CD4-positive, alpha-beta T cell (primary cell): ENCODE results near the gene CLDN2. TPM values are rescaled to one million over a fixed set of nuclear protein-coding genes. Genes with fewer than 3 reads are reported as not detected.

Source experiments
- ATAC-seq: fragments of 200-7000 bp; cut with Tn5 transposase; one replicate; pipeline ENCODE4 v1.10.0; 2022; ENCODE audit warnings: mild to moderate bottlenecking; ENCODE audit not compliant: poor library complexity
- CTCF ChIA-PET: fragments of 350-600 bp; sonication (Branson Sonifier 250); formaldehyde crosslinking; loops from one replicate; lab custom pipeline; 2021; ENCODE audit warnings: antibody characterized with exemption, inconsistent platforms; lab: Charles Lee
- POLR2A ChIA-PET: fragments of 350-600 bp; sonication (Branson Sonifier 250); formaldehyde crosslinking; loops from one replicate; lab custom pipeline; 2021; ENCODE audit warnings: antibody characterized with exemption, inconsistent platforms; lab: Charles Lee
- DNase-seq, 14 experiments: peaks; one replicate each; pipeline ENCODE4 v3.0.0-alpha.2; 2013 to 2020; ENCODE audit warnings: mixed read lengths in 2 of 14
- H3K27ac ChIP-seq, 2 donors: one replicate each; pipeline versions ENCODE4 v1.5.1 to v1.7.0; 2013; ENCODE audit warnings: low read length in 2 of 2, low read depth in 1 of 2, mild to moderate bottlenecking in 1 of 2
- H3K27me3 ChIP-seq, 2 experiments: 1 replicate in 1 of 2; 2 replicates in 1 of 2; pipeline versions ENCODE4 v1.6.1 to v1.7.0; 2013; ENCODE audit warnings: low read length in 2 of 2, control low read depth in 1 of 2, mild to moderate bottlenecking in 1 of 2, moderate library complexity in 1 of 2; ENCODE audit not compliant: insufficient read depth in 2 of 2, control insufficient read depth in 1 of 2
- H3K36me3 ChIP-seq: one replicate; pipeline ENCODE4 v1.6.1; 2013; ENCODE audit warnings: low read length, control low read depth; ENCODE audit not compliant: insufficient read depth
- H3K4me1 ChIP-seq: one replicate; pipeline ENCODE4 v1.6.1; 2013; ENCODE audit warnings: low read length, control low read depth; ENCODE audit not compliant: insufficient read depth
- H3K4me3 ChIP-seq: one replicate; pipeline ENCODE4 v1.5.1; 2013; ENCODE audit warnings: mild to moderate bottlenecking, low read length, moderate library complexity
- H3K9me3 ChIP-seq, 2 experiments: 1 replicate in 1 of 2; 2 replicates in 1 of 2; pipeline versions ENCODE4 v1.6.1 to v1.7.0; 2013; ENCODE audit warnings: low read length in 2 of 2, mild to moderate bottlenecking in 2 of 2, control low read depth in 1 of 2, moderate library complexity in 1 of 2; ENCODE audit not compliant: control insufficient read depth in 1 of 2, insufficient read depth in 1 of 2
- H3K27ac Mint-ChIP-seq: one replicate; pipeline ENCODE4 v1.8.0; 2020; ENCODE audit warnings: mixed read lengths
- H3K27me3 Mint-ChIP-seq: one replicate; pipeline ENCODE4 v1.8.0; 2021; ENCODE audit warnings: mixed read lengths
- H3K36me3 Mint-ChIP-seq: one replicate; pipeline ENCODE4 v1.8.0; 2021; ENCODE audit warnings: low read depth, mixed read lengths
- H3K4me1 Mint-ChIP-seq: one replicate; pipeline ENCODE4 v1.8.0; 2021; ENCODE audit warnings: low read depth, mixed read lengths
- H3K4me3 Mint-ChIP-seq: one replicate; pipeline ENCODE4 v1.8.0; 2020; ENCODE audit warnings: mild to moderate bottlenecking, mixed read lengths
- H3K9me3 Mint-ChIP-seq: one replicate; pipeline ENCODE4 v1.8.0; 2020; ENCODE audit warnings: mixed read lengths
- CTCF ChIP-seq: fragments of 200-600 bp; IDR thresholded peaks from one replicate; pipeline ENCODE4 v1.8.0; 2022; ENCODE audit warnings: antibody characterized with exemption, mild to moderate bottlenecking
- intact Hi-C, 2 experiments: fragments of 100-400 bp; cut with DNase I in 1 of 2; cut with micrococcal nuclease in 1 of 2; formaldehyde crosslinking; loops; one replicate each; pipeline versions ENCODE4 v1.15.1 to v1.9.0; 2023 to 2025; cut with DNase I, micrococcal nuclease
- total RNA-seq, 174 experiments: library from RNA in 2 of 174; stranded (reverse) in 2 of 174; gene quantifications; one replicate each; pipeline ENCODE4 v1.2.3 and lab custom pipeline; 2021 to 2026

The CLDN2 gene
- total RNA-seq, 2 experiments from 2014 or later = not detected

GRCh38 chrX:106950381-106950780, 30.2 kb downstream of the CLDN2 start:
- no peaks in the 10 kb centered on the region for H3K27me3 Mint-ChIP-seq
- intact Hi-C loops = loop anchor here in 1 of 2 experiments (5.0 kb wide), 1 partner anchor 468 kb away; no protein-coding TSS in a partner anchor
- CTCF ChIA-PET = interaction anchor here (0.7 to 1.1 kb wide), 3 partner anchors 9 to 73 kb away, joined by 3 to 4 read pairs (median 3); no protein-coding TSS in a partner anchor

GRCh38 chrX:106951230-106951629, 31.0 kb downstream of the CLDN2 start:
- no peaks in the 10 kb centered on the region for H3K9me3 ChIP-seq
- no peak for ATAC-seq
- peaks cover 25% of the 10 kb centered on the region for H3K36me3 Mint-ChIP-seq
- H3K27me3 ChIP-seq = no peaks in the 10 kb centered on the region
- no peak for DNase-seq
- POLR2A ChIA-PET = no interaction called here
- no peaks in the 10 kb centered on the region for H3K27me3 Mint-ChIP-seq
- no peak overlapping the region for H3K4me3 ChIP-seq
- H3K9me3 Mint-ChIP-seq = no peaks in the 10 kb centered on the region
- no peak for TF ChIP-seq CTCF
- H3K4me3 Mint-ChIP-seq = no peak overlapping the region
- H3K4me1 Mint-ChIP-seq = no peaks in the 10 kb centered on the region
- H3K36me3 ChIP-seq = peaks cover 1% of the 10 kb centered on the region
- H3K27ac ChIP-seq = no peak overlapping the region
- intact Hi-C loops = loop anchor here in 1 of 2 experiments (5.0 kb wide), 1 partner anchor 469 kb away; no protein-coding TSS in a partner anchor
- no peak overlapping the region for H3K27ac Mint-ChIP-seq
- CTCF ChIA-PET = interaction anchor here (0.8 to 1.1 kb wide), 2 partner anchors 10 to 74 kb away, joined by 3 read pairs; no protein-coding TSS in a partner anchor
- H3K4me1 ChIP-seq = no peaks in the 10 kb centered on the region

More at GRCh38 chrX:106950381-106950780, 30.2 kb downstream of the CLDN2 start:
- ATAC-seq (no peak), DNase-seq (no peak)
- Mint-ChIP-seq H3K36me3 (peaks cover 18% of the 10 kb centered on the region), H3K4me3 (no peak overlapping the region), H3K4me1 (no peaks in the 10 kb centered on the region), H3K27ac (no peak overlapping the region), H3K9me3 (no peaks in the 10 kb centered on the region)
- Histone ChIP-seq H3K27ac (no peak overlapping the region), H3K36me3 (no peaks in the 10 kb centered on the region), H3K4me3 (no peak overlapping the region), H3K4me1 (no peaks in the 10 kb centered on the region), H3K27me3 (no peaks in the 10 kb centered on the region), H3K9me3 (no peaks in the 10 kb centered on the region)
- TF ChIP-seq CTCF = no peak
- POLR2A ChIA-PET = no interaction called here

GRCh38 chrX:106952089-106952488, 31.9 kb downstream of the CLDN2 start:
- H3K4me3 ChIP-seq = no peak overlapping the region
- H3K9me3 ChIP-seq = no peaks in the 10 kb centered on the region
- ATAC-seq (no peak), DNase-seq (no peak)
- Mint-ChIP-seq H3K27me3 (no peaks in the 10 kb centered on the region), H3K4me1 (no peaks in the 10 kb centered on the region), H3K36me3 (peaks cover 34% of the 10 kb centered on the region), H3K27ac (no peak overlapping the region), H3K4me3 (no peak overlapping the region), H3K9me3 (no peaks in the 10 kb centered on the region)
- no peak for TF ChIP-seq CTCF
- POLR2A ChIA-PET = no interaction called here
- no peaks in the 10 kb centered on the region for H3K4me1 ChIP-seq
- no peaks in the 10 kb centered on the region for H3K27me3 ChIP-seq
- H3K36me3 ChIP-seq = peaks cover 4% of the 10 kb centered on the region
- no peak overlapping the region for H3K27ac ChIP-seq
- intact Hi-C loops = loop anchor here (1.0 to 5.0 kb wide), 3 partner anchors 54 to 470 kb away; no protein-coding TSS in a partner anchor
- CTCF ChIA-PET = interaction anchor here (0.9 kb wide), 1 partner anchor 58 kb away, joined by 3 read pairs; no protein-coding TSS in a partner anchor
